ENCODE data around the gene PLCB1.

Gene PLCB1

DNA sequence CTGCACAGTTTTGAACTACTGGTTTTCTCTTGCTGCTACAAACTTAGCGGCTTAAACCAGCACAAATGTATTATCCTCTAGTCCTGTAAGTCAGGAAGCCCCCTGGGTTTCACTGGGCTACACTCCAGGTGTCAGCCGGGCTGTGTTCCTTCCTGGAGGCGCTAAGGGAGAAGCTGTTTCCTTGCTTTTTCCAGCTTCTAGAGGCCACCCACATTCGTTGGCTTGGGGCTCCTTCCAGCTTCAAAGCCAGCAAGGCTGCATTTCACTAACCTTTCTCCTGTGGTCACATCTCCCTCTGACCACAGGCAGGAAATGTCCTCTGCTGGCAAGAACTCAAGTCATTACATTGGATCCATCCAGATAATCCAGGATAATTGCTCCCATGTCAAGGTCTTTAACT is 586.2 kb downstream of the PLCB1 start:
- DNase-seq (ENCODE audit: low read depth, low spot score): no peak

DNA sequence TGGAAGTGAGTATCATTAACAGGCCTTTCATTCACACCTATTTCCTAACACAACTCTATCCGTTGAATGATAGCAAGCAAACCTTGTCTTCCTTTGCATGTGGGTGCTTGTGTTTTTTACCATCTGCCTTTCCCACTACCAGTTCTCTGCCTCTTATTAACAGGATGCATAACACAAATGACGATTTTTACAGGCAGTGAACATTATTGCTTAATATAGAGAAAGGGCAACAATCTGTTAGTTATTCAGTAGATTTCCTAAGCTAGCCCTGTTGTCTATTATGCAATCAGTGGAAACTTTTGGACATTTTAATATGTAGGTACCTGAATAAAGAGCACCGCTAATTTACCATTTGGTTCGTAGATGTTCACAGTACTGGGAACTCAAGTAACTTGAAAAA is 588.0 kb downstream of the PLCB1 start:
- DNase-seq (ENCODE audit: low read depth, low spot score): no peak

DNA sequence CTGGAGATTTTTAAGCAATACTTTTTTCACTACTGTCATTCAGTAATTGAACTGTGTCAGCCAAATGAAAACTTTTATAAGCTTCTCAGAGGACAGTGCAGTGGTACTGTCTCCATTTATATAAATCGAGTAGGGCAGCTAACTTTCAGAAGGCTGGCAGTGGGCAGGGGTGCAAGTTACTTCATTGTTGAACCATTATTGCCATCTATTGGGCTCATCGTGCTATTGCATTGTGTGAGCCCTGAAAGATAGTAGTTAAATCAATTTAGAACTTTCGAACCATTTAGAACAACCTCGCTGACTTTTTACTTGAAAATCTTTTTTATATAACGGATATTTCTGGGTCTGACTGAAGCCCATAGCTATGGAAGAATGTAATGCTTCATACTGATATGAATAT is 589.0 kb downstream of the PLCB1 start:
- DNase-seq (ENCODE audit: low read depth, low spot score): no peak

DNA sequence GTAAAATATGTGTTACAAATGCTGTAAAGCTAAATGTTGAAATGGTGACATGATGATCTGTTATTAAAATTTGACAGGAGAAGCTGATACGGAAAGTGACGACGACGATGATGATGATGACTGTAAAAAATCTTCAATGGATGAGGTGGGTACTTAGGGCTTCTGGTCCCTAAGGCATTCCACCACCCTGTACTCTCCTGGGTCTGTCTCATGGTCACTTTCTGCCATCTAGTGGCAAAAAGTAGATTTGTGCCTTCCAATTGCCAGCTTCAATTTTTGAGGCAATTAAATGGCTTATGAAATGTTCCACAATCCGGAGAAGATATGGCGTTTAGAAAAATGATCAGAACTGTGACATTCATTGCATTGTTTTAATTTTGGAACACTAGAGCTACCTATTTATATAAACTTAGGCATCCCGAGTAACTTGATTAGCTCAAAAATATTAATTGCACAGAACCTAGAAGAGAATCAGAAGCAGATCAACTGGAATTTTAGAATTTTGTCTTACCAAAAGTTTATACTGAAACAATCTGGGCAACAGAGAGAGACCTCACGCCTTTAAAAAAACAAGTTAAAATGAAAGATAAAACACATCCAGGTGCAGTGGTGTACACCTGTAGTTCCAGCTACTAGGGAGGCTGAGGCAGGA is 590.3 kb downstream of the PLCB1 start:
- DNase-seq (ENCODE audit: low read depth, low spot score): no peak

DNA sequence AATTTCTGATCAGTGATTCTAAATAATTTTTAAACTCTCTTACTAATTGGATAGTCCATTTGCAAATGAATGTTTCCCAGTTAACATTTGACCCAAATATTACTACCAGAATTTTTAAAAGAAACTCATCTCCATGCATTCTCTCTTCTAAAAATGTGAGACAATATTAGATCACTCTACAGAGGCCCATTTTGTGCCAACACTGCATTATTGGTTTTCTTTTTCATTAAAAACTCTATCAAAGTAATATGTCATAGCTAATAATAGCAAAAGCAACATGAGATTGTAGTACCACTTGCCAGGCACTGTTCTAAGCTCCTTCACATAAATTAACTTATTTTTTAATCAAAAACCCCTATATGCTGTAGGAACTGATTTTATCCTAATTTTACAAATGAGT is 591.2 kb downstream of the PLCB1 start:
- DNase-seq (ENCODE audit: low read depth, low spot score): no peak

DNA sequence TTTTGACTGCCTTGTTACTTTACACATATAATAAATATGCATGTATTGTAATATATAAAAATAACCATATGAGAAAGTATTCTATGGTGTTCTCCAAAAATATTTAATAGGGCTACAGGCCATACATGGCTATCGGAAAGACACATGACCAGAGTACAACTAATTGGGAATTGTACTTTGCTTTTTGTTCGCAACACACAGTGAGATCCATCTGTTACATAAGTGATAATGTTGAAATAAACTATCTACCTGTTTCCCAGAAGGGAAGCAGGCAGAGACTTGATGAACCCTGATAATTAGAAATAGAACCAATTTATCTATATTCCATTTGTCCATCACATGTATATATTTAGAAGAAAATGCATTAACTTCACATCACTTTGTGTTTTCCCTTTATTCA is 592.8 kb downstream of the PLCB1 start:
- no peak for DNase-seq (ENCODE audit: low read depth, low spot score)

DNA sequence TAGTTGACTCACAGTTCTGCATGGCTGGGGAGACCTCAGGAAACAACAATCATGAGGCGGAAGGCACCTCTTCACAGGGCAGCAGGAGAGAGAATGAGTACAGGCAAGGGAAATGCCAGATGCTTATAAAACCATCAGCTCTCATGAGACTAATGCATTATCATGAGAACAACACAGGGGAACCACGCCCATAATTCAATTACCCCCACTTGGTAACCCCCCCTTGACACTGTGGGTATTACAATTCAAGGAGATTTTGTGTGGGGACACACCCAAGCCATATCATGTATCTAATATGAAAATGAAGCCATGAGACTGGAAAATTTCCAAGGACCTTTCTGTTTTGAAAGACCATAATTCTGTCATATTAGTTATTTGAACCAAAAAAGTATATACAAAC is 594.4 kb downstream of the PLCB1 start:
- no peak for DNase-seq (ENCODE audit: low read depth, low spot score)

DNA sequence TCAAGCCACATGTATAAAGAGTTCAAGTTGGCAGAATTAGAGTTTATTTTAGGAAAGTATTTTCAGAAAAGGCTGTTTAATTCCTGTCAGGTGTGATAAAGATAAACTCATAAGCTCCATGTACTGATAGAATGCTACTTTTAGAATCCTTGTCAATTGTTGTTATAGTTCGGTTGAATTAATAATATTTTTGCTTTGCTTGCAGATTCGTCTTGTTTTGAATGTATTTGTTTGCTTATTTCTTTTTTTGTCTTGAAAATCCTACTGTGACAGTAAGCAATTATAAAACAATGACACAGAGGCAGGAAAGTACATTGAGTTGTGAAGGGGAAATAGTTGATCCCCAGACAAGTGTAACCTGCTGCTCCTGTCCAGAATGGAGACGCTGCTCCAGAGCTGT is 602.9 kb downstream of the PLCB1 start:
- DNase-seq (ENCODE audit: low read depth, low spot score): no peak

DNA sequence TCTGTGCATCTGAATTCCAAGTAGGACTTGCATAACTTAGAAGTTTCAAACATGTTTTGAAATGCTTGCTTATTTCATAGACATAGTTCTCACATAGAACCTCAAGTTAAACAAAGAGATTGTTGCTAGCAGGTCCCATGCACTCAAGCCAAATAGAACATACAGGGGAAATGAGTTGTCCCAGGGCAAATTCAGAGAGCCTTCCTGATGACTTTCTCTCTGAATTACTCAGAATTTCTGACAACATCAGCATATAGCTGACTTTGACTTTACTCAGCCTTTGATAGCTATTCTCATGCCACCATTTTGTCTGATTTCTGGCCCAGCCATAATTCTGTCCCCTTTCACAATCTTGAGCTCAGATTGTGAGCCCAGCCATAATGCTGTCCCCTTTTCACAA is 603.6 kb downstream of the PLCB1 start:
- DNase-seq (ENCODE audit: low read depth, low spot score): no peak

DNA sequence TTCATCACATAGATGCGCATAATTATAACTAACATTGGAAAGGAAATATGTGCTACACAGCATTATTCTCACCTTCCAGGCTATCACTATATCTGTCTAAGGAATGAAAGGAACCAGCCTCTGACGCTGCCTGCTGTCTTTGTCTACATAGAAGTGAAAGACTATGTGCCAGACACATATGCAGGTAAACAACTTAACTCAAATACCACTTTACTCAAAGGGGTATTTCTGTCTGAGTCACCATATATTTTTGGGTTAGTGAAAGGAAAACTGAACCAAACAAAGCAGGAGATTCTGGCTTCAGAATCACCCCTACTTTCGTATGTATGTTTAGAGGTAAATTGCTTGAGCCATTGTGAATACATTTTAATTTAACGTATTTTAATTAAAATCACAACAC is 608.2 kb downstream of the PLCB1 start:
- DNase-seq (ENCODE audit: low read depth, low spot score): no peak

DNA sequence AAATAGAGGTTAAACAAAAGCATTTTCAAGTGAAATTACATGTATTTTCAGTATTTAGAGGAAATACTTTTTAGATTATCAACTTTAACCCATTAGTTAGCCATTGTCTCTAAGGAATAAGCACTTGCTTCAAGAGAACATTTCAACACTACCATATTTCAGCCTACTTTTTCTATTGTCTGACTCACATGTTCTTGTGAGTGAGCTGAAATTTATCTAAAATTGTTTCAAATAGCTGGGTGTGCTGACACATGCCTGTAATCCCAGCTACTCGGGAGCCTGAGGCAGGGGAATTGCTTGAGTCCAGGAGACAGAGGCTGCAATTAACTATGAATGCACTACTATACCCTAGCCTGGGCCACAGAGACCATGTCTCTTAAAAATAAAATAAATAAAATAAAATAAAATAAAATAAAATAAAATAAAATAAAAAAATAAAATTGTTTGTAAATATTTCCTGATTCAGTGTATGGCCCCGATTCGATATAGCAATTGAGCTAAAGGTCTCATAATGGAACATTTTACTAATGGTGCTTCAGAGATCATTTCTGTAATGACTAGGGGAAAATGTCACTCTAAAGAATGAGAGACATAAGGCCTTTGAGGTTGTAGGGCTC is 612.3 kb downstream of the PLCB1 start:
- DNase-seq (ENCODE audit: low read depth, low spot score): no peak

DNA sequence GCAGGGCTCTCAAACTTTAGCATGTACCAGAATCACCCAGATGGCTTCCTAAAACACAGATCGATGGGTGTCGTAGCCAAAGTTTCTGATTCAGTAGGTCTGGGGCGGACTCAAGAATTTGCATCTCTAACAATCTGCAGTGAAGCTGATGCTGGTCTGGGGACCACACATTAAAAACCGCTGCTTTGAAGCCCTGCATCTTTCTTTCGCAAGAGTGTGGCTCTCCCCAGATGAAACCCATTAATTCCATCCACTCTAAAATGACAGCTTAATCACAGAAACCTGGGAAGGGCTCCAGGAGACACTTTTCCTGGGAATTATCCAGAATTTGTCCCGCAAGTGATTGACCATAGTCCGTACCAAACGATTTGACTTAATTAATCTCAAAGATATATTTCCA is 617.0 kb downstream of the PLCB1 start:
- no peak for DNase-seq (ENCODE audit: low read depth, low spot score)

DNA sequence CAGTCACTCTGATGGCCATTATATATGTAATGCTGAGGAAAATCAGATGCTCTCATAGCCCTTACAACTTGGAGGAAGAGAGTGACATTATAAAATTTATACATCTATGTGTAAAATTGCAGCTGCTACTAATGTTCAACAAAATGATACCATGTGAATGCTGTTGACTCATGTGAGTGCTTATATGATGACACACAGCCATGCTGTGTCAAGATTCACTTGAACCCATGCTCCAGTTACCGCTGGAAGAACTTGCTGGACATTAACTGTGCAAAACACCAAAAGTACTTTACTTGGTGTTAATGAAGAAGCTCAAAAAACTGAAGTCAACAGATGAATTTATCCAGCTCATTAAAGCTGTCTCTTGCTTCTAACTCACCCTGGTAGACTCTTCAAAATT is 617.9 kb downstream of the PLCB1 start:
- DNase-seq (ENCODE audit: low read depth, low spot score): no peak

DNA sequence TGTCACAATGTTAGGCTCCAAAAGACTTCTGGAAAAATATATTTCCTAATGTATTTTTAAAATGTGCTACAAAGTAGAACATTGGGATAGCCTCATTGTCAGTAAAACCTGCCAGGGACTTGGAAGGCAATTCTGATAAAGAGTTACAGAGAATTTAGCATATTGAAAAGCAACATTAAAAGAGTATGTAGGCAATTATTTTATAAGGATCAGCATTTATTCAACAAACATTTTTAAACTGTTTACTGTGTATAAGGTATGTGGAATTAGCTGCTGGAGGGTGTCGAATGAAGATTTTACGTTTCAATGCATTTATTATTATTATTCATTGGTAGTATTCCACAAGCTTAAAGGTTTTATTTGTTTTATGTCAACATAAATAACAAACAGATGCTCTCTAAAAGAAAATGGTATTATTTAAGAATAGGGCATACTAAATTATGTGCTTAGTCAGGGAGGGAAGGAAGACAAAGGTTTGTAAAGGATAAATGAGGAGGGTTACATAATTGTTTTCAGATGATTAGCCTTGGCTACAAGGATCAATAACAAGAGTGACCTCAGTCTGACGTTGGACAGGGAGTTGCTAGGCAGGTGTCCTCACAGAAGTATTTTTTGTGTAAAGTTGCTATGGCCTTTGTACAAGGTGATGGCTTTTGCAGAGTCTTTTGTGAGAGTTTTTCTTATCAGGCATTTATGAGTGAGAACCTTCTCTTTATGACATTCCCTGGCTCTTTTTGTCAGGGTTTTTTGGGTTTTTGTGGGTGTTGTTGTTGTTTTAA is 623.5 kb downstream of the PLCB1 start:
- no peak for DNase-seq (ENCODE audit: low read depth, low spot score)

DNA sequence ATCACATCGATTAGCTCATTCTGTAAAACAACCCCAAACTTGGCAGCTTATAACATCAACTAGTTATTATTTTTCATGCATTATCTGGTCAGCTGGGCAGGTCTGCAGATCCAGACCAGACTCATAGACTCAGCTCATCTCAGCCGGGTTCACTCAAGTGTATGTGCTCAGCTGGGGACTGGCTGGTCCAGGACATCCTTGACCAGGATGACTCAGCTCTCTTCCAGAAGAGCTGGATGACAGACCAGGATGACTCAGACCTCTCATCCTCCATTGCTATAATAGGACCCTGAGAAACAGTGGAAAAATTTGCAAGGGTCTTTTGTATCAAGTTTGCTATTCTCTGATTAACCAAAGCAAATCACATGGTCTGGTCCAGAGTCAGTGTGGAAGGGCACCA is 624.3 kb downstream of the PLCB1 start:
- DNase-seq (ENCODE audit: low read depth, low spot score): no peak

DNA sequence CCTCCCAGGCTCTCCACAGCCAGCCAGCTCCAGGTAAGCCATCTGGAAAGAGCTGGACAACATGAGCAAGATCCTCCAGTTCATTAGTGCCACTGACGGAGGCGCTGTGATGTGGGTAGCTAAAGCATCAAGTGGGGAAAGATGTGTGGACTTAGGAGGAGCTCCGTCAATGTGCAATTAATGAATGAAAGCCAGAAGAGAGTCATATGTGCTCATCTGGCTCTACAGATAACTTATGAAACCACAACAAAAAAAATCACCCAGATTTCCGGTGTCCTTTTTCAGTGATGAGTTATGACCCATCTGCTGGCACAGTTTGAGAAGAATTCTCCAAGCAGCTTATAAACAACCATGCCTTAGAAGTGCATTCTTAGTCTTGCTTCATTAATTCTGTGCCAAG is 625.1 kb downstream of the PLCB1 start:
- DNase-seq (ENCODE audit: low read depth, low spot score): no peak

DNA sequence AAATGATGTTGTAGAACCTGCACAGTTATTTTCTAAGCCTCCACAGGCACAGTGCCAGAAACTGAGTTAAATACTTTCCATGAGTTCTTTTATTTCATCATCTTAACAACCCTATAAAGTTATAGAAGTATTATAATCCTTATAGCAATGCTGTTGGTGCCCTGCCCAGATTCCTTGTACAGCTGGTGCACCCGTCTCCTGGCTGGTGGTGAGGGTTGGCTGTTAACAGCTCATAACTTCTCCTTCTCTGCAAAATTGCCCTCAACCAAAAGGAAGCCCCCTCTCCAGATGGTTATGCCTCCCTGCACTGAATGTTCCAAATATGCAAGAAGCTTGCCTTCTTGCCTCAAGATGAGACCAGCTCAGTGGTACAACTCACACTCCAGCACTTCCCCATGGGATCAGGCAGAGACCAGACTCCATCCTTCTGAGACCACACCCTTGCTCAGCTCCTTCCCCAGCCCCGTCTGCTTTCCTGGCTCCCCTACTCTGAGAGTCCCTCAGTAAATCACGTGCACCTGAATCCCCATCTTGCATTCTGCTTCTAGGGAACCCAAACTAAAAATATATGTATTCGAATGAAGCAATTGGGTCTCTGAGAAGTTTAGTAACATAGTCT is 632.4 kb downstream of the PLCB1 start:
- DNase-seq (ENCODE audit: low read depth, low spot score): no peak

DNA sequence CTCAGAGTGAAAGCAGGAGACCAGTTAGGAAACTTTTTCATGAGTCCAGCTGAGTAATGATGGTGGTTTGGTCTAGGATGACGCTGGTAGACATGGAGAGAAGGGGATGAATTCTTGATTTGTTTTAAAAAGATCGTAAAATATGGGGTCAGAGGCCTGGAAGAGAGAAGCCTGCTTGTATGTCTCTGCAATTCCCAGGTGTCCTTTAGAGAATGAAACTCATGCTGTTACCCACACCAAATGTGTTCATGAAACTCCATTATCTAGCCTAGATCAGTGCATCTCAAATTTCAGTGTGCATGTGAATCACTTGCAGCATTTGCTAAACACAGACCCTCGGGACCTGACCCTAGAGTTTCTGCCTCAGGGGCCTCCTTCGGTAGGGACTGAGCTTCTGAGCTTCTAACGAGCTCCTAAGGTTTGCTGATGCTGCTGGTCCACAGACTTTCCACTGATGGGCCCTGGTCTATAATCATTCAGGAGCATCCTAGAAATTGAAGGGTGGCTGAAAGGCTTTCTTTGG is 634.9 kb downstream of the PLCB1 start:
- DNase-seq (ENCODE audit: low read depth, low spot score): no peak

DNA sequence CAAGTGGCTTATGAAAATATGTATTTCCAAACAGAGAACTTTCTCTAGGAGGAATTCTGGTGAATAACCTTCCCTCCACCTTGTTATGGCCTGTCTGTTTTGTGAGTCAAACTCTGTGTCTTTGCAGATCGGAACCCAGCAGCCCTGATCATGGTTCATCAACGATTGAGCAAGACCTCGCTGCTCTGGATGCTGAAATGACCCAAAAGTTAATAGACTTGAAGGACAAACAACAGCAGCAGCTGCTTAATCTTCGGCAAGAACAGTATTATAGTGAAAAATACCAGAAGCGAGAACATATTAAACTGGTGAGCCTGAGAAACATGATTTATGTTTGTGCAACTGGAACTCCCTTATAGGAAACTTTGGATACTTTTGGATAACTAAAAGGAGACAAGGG is 642.3 kb downstream of the PLCB1 start:
- no peak for DNase-seq (ENCODE audit: low read depth, low spot score)

DNA sequence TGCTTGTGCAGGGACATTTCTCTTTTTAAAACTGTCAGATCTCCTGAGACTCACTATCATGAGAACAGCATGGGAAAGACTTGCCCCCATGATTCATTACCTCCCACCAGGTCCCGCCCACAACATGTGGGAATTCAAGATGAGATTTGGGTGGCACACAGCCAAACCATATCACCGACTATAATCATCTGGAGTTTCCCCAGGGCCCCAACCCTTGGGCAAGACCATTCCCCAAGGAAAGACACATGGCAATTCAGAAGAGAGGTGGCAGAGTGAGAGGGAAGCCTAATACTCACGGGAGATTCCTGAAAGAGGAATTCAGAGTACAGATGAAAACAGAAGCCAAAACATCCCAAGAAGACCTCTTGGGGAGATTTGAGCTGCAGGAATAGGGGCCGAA is 645.8 kb downstream of the PLCB1 start:
- no peak for DNase-seq (ENCODE audit: low read depth, low spot score)

DNA sequence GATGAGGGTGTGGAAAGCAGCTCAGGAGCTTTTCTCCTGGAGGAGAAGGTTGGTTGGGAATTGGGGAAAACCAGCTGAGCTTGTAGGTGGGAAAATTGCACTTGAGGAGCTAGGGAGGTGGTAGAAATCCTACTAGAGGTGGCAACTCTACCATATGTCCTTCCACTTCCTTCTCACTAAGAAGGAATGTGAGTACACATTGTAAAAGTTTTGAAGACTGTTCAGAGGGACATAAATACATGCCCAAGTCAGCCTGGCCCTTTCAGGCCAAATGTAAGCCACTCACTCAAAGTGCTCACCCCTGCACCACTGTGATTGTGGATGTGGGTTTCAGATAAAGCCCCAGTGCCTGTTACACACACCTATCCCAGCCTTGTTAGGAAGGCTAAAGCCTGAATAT is 646.3 kb downstream of the PLCB1 start:
- no peak for DNase-seq (ENCODE audit: low read depth, low spot score)

DNA sequence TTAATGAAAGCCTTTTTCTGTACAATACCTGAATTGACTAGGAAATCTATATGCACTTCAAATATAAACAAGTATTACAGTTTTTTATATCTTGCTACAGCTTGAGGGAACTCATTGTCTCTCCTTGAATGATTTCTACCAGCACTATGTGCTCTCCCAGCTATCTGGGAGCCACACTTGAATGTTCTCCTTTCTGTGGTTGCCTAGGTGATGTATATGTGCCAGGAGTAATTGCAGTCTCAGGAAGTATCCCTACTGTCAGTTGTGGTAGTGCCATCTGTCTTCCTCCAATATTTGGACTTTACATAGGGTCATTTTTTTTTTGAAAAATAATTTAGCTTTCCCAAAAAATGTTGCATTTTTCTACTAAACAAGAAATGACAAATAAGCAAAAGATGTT is 648.8 kb downstream of the PLCB1 start:
- no peak for DNase-seq (ENCODE audit: low read depth, low spot score)

DNA sequence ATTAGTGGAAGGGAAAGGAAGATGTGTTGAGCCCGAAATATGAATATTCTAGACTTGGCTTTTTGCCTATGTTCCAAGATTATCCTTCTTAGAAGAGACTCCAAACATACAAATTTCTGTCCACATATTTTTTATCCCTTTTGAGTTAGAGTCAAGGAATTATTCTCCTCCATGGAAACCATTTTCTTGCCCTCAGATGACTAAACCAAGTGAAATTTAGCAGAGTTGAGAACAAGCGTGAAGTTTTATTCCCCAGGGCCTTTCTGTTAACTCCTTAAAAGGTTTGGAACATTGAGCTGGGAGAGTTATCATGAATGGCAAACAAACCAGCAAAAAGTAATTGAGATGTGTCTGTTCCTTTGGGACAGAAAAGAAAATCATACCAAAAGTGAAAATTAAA is 650.7 kb downstream of the PLCB1 start:
- DNase-seq (ENCODE audit: low read depth, low spot score): no peak

Data from activated CD4-positive, CD25-positive, alpha-beta regulatory T cell treated with anti-CD3 and anti-CD28 coated beads, Interleukin-2, amount 50 U/mL, for 16 hours (primary cell).